Posterior vena cava (tissue), 2 donors: Measurements from ENCODE around the gene B3GAT3. TPM values are rescaled to one million over a fixed set of nuclear protein-coding genes. Genes with fewer than 3 reads are reported as not detected.
"Not testable (repeated sequence)": the region's sequence is repeated elsewhere in the genome, so short reads cannot be mapped to it uniquely, and the experiment has no call there.

Source experiments
- DNase-seq: peaks from one replicate; pipeline ENCODE4 v3.0.0-alpha.2; 2020; ENCODE audit warnings: low spot score
- intact Hi-C, 2 donors: fragments of 100-400 bp; cut with DNase I; formaldehyde crosslinking; loops; one replicate each; pipeline versions ENCODE4 v1.14.1 to v1.14.2; 2022 to 2023
- long read RNA-seq, 2 donors: library from polyadenylated mRNA; unstranded; transcript quantifications; one replicate each; pipeline ENCODE4 v2.0.0, GENCODE V29; 2020 to 2021
- total RNA-seq, 2 donors: library from RNA; stranded (reverse); fragmentation: NEBNext Ultra II Directional; extraction: Animal tissue kit (Norgen Biotek cat#: 25700); gene quantifications; one replicate each; pipeline ENCODE4 v1.2.1, GENCODE V29; 2021
- donor health status: DM: yes; HTN: yes; CAD: no.
- donor health status: DM: yes; HTN: yes; CAD: no.

Gene B3GAT3
- 10 to 100 TPM; 23.7 to 26.6 TPM for total RNA-seq
- long read RNA-seq, donor 1, transcript B3GAT3-201 (5 exons, 1,641 nt) = major isoform, 13 of 24 reads
- long read RNA-seq, donor 1, partial matches to known transcripts = 3 of 24 reads
- long read RNA-seq, donor 1, other reads (novel, unspliced or antisense) = 5 of 24 reads
- long read RNA-seq, donor 2, transcript B3GAT3-201 (5 exons, 1,641 nt) = major isoform, 83 of 113 reads
- long read RNA-seq, donor 2, partial matches to known transcripts = 6 of 113 reads
- long read RNA-seq, donor 2, other reads (novel, unspliced or antisense) = 18 of 113 reads

DNA sequence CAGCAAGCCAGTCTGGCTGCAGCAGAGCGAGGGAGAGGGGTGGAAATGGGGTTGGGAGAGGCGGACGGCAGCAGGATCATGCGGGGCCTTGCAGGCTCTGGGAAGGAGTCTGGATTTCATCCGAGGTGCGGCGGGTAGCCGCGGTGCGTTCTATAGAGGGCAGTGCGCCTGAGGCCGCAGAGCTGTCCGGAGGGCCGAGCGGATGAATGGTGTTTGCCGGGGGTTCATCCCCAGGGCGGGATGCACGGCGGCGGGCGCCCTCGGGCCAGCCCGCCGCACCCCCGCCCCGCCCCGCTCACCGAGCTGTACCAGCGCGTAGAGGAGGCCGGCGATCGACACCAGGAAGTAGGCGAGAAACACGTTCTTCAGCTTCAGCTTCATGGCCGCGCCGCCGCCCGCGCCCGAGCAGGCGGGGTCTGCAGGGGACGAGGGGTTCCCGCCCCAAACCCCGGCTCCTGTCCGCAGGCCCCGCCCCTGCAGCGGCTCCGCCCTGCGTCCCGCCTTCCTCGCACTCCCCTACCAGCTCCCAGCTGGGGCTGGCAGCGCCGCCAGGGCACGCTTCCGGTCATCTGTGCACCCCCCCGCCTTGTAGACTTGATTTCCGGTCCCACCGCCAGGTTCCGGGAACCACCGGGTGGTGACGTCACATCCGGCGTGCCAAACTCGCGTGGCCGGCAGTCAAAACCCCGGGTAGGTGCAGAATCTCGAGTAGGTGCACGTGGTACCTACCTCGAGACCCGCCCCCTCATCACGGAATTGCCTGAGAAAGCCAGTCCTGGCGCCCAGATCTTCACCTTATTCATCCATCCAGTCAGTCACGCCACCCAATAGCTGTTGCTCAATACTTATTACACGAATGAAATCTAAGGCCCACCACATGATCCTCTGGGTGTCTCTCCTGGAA lies at the start of gene B3GAT3:
Gene B3GAT3, minus strand, starts transcription at position 420 of the 904 bp plus-strand sequence. Its CDS starts 39 bp downstream, at position 381.
- DNase-seq = peak; percentile 100
- intact Hi-C loops = no loop called here

- intact Hi-C loops = no loop called here
Observed at GRCh38 chr11:62671236-62671607, 49.4 kb upstream of the B3GAT3 start.

GRCh38 chr11:62669420-62670161 lies 47.8 kb upstream of the B3GAT3 start:
- no peak for DNase-seq
- intact Hi-C loops = no loop called here

More at GRCh38 chr11:62671236-62671607, 49.4 kb upstream of the B3GAT3 start:
- no peak for DNase-seq

- intact Hi-C loops = no loop called here
- DNase-seq = no peak
Observed at GRCh38 chr11:62667460-62667859, 45.7 kb upstream of the B3GAT3 start.

- no peak for DNase-seq
- intact Hi-C loops = no loop called here
Observed at GRCh38 chr11:62666259-62666926, 44.6 kb upstream of the B3GAT3 start.

DNA sequence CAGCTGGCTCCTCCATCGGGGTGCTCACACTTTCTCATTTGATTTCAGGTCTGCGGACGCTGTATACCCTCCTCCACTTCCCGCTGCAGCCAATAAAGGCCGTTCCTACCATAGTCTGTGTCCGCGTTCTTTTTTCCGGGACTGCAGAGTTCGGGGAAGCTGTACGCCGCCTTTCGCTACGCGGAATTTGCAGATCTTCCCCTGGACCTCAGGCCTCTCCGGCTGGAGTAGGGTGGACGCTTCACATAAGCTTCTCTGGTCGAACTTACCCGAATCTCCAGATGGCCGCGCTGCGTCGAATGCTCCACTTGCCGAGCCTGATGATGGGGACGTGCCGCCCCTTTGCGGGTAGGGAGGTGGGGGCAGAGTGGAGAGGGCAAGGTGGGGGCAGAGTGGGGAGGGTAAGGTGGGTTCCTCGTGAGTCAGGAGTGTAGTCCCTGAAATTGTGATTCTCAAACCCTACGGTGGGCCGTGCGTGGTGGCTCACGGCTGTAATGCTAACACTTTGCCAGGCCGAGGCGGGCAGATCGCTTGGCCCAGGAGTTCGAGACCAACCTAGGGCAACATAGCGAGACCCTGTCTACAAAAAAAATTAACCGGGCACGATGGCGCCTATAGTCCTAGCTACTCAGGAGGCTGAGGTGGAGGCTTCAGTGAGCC lies 43.9 kb upstream of the B3GAT3 start:
- peak; percentile 88 for DNase-seq
- intact Hi-C loops = no loop called here

- intact Hi-C loops = no loop called here
- DNase-seq = peak; percentile 98
Observed at GRCh38 chr11:62665075-62665598, 43.4 kb upstream of the B3GAT3 start, which contains the start of the genes C11orf98 and CSKMT. Gene C11orf98 (minus strand): TSS chr11:62665210. CDS start chr11:62665169, 41 bp downstream. Gene CSKMT (plus strand): TSS chr11:62665312. CDS start chr11:62665880, 568 bp downstream.

- peak; percentile 85 for DNase-seq
- intact Hi-C loops = no loop called here
Observed at GRCh38 chr11:62664405-62665074, 42.8 kb upstream of the B3GAT3 start.

DNA sequence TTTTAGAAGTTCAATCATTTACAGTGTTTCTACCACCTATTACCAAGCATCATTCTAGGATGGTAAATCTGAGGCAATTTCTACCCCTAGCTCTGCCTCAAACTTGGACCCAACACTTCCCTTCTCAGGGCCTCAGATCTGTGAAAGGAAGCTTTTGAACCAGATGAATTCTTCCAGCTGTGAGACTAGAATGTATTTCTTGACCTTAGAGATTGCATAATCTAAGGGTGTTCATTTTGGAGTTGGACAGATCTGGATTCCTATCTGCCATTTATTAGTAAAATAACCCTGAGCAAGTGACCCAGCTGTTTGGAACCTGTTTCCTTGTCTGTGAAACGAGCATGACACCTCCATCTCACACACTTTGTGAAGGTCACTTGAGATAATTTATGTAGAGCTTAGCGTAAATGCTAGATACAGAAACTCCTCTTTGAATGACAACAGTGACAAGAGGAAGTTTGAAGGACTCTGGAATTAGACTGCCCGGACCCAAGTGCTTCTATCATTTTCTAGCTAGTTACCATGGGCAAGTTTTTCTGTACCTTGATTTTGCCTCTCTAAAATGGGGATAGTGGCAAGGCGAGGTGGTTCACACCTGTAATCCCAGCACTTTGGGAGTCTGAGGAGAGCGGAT lies 35.1 kb upstream of the B3GAT3 start:
- DNase-seq = no peak
- intact Hi-C loops = no loop called here

GRCh38 chr11:62654297-62654696 lies 32.5 kb upstream of the B3GAT3 start:
- no peak for DNase-seq
- intact Hi-C loops = no loop called here

GRCh38 chr11:62652161-62653006 lies 30.6 kb upstream of the B3GAT3 start:
- intact Hi-C loops = no loop called here

DNA sequence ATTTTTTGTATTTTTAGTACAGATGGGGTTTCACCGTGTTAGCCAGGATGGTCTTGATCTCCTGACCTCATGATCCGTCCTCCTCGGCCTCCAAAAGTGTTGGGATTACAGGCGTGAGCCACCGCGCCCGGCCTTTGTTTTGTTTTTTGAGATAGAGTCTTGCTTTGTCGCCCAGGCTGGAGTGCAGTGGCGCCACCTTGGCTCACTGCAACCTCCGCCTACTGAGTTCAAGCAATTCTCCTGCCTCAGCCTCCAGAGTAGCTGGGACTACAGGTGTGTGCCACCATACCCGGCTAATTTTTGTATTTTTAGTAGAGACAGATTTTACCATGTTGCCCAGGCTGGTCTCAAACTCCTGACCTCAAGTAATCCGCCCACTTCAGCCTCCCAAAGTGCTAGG lies 28.5 kb upstream of the B3GAT3 start:
- intact Hi-C loops, DNase-seq: not testable (repeated sequence)

More at GRCh38 chr11:62652161-62653006, 30.6 kb upstream of the B3GAT3 start:
- no peak for DNase-seq

- no peak for DNase-seq
- intact Hi-C loops = no loop called here
Observed at GRCh38 chr11:62649486-62649885, 27.7 kb upstream of the B3GAT3 start.

DNA sequence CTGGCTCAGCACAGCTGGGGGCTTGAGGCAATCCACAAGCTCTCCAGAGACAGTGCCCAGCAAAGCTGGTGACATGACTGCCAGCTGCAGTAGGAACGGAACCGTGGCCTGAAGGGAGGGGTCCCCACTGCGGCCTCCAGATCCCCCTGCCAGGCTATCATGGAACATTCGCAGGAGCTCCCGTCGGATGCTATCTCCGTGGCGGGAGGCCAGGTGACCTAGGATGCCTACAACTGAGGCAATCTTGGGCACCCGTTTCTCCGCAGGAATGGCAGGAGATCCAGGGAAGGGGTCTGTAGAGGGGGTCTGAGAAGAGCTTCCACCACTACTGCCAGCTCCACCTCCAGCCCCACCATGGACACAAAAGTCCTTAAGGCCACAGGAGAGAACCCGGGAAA lies 27.2 kb upstream of the B3GAT3 start:
- intact Hi-C loops = no loop called here
- DNase-seq = no peak

DNA sequence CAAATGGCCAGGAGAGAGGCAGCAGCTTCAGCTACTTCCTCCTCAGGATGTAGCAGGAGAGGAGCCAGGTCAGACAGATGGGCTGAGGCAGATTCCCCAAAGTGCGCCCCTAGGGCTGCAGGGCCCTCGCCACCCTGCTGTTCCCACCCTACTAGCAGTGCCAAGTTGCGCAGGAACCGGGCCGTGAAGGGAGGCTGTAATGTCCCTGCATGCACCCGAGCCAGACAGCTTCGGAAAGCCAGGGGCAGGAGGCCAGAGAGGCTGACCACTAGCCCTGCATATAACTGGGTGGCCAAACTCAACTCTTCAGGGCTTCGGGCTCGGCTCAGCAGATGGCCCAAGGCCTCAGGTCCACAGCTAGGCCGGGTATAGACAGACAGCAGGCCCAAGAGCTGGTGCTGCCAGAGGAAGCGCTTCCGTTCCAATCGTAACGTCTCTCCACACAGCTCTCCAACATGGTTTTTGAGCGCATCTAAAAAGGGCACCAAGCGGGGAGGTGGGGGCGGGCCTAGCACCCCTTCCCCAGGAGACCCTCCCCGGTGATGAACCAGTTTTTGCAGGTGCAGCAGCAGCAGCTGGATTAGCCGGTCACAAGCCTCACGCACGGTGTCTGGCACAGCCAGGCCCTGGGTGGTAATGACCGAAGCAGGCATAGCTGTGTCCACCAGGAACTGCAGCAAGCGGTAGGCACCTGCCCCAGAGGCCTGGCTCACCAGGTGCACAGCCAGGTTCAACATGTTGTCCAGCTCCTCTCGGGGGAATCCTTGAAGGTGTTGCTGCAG lies 26.6 kb upstream of the B3GAT3 start:
- intact Hi-C loops = no loop called here
- DNase-seq = no peak

GRCh38 chr11:62647609-62648005 lies 25.8 kb upstream of the B3GAT3 start:
- intact Hi-C loops = no loop called here
- DNase-seq = no peak
